OCI-LY3 (cell line): ENCODE measurements around the gene FAM76A.

Source experiments
- EZH2phosphoT487 ChIP-seq: fragments of 200-600 bp; shearing (Covaris generic); IDR thresholded peaks from 2 replicates; pipeline ENCODE4 v1.6.1; 2018; ENCODE audit warnings: antibody characterized with exemption, mixed run types, low read depth
- TF ChIP-seq, protein P1 (sequence below): fragments of 200-600, 300-600 bp; sonication (generic); IDR thresholded peaks from 2 replicates; pipeline ENCODE4 v1.5.1; 2014; ENCODE audit warnings: antibody characterized with exemption, low read length, low read depth

DNA sequence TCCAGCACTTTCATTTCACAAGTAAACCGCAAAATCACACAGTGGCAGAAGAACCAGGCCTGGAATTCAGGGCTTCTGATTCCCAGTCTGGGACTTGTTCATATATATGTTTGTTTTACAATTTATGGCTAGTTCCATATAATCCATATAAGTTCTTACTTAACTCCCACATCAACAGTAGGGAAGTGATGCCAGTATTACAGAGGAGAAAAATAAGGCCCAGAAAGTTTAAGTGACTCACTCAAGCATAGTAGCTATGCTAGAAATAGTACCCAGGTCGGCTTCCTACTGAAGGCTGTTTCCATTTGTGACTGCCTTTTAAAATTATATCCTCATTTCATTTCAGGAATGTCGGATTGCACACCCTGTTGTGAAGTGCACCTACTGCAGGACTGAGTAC is 1.4 kb downstream of the FAM76A start:
- TF ChIP-seq, protein P1, sequence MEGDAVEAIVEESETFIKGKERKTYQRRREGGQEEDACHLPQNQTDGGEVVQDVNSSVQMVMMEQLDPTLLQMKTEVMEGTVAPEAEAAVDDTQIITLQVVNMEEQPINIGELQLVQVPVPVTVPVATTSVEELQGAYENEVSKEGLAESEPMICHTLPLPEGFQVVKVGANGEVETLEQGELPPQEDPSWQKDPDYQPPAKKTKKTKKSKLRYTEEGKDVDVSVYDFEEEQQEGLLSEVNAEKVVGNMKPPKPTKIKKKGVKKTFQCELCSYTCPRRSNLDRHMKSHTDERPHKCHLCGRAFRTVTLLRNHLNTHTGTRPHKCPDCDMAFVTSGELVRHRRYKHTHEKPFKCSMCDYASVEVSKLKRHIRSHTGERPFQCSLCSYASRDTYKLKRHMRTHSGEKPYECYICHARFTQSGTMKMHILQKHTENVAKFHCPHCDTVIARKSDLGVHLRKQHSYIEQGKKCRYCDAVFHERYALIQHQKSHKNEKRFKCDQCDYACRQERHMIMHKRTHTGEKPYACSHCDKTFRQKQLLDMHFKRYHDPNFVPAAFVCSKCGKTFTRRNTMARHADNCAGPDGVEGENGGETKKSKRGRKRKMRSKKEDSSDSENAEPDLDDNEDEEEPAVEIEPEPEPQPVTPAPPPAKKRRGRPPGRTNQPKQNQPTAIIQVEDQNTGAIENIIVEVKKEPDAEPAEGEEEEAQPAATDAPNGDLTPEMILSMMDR, result no peak
- no peak for TF ChIP-seq EZH2phosphoT487
